K562 (cell line): Measurements from ENCODE around the gene ARL14EPL. TPM values are rescaled to one million over a fixed set of nuclear protein-coding genes. Genes with fewer than 3 reads are reported as not detected.

ENCODE experiments used
- ATAC-seq: fragments of 200-7000 bp; cut with Tn5 transposase; 3 replicates; pipeline ENCODE4 v1.9.1; 2020; ENCODE audit warnings: moderate library complexity
- BruUV-seq: library from RNA; stranded (reverse); fragments of 400-500 nt; replicated peaks from 2 replicates; lab custom pipeline; 2021; lab: Mats Ljungman, UMichigan
- CTCF ChIA-PET: fragments of 300-600 bp; formaldehyde crosslinking; extraction: SDS; loops from one replicate; lab custom pipeline; 2021; ENCODE audit warnings: low intra/inter-chr PET ratio; lab: Yijun Ruan, JAX
- POLR2A ChIA-PET: fragments of 300-600, 350-650 bp; sonication (Branson Sonifier 250); formaldehyde crosslinking; extraction: SDS; loops from one replicate; lab custom pipeline; 2021; ENCODE audit warnings: antibody characterized with exemption, inconsistent platforms; lab: Yijun Ruan, JAX
- DNase-seq, 4 experiments: peaks; one replicate each; pipeline versions ENCODE4 v3.0.0 to v3.0.0-alpha.2; 2011 to 2018; ENCODE audit warnings: low spot score in 3 of 4, mixed read lengths in 3 of 4; ENCODE audit errors: extremely low read depth in 1 of 4
- FAIRE-seq: peaks from 2 replicates; lab custom pipeline; 2011; peaks lifted over from hg19 to GRCh38; lab: Jason Lieb, UNC
- H2AFZ ChIP-seq: 2 replicates; pipeline ENCODE4 v1.6.0; 2011; ENCODE audit warnings: low read depth, low read length, control low read depth, inconsistent platforms
- H3K27ac ChIP-seq: fragments of 200-600 bp; 3 replicates; pipeline ENCODE4 v1.8.0; 2011; ENCODE audit warnings: low read depth, mild to moderate bottlenecking, control low read depth, inconsistent platforms, low read length, moderate library complexity, mixed read lengths; ENCODE audit errors: extremely low read depth
- H3K27me3 ChIP-seq, 2 experiments: fragments of 300-600 bp in 1 of 2; 2 replicates in 1 of 2; 3 replicates in 1 of 2; pipeline versions ENCODE4 v1.6.0 to v1.8.0; 2011; ENCODE audit warnings: inconsistent platforms in 2 of 2, low read length in 2 of 2, mild to moderate bottlenecking in 1 of 2, mixed read lengths in 1 of 2, moderate library complexity in 1 of 2; ENCODE audit not compliant: control insufficient read depth in 2 of 2, insufficient read depth in 2 of 2
- H3K36me3 ChIP-seq: fragments of 300-600 bp; 3 replicates; pipeline ENCODE4 v1.8.0; 2011; ENCODE audit warnings: mild to moderate bottlenecking, low read length, inconsistent platforms; ENCODE audit not compliant: control insufficient read depth, insufficient read depth
- H3K4me1 ChIP-seq, 2 experiments: fragments of 200-600 bp in 1 of 2; replicated peaks in 1 of 2; 2 replicates in 1 of 2; 3 replicates in 1 of 2; pipeline versions ENCODE4 v1.5.1 to v1.8.0; 2011; ENCODE audit warnings: inconsistent platforms in 2 of 2, low read length in 2 of 2, mild to moderate bottlenecking in 1 of 2, mixed read lengths in 1 of 2, moderate library complexity in 1 of 2; ENCODE audit not compliant: control insufficient read depth in 2 of 2, insufficient read depth in 2 of 2
- H3K4me2 ChIP-seq: 2 replicates; pipeline ENCODE4 v1.6.1; 2011; ENCODE audit warnings: low read length, control low read depth, inconsistent platforms, mixed read lengths; ENCODE audit not compliant: insufficient read depth
- H3K4me3 ChIP-seq: fragments of 200-600 bp; sonication (generic), shearing (Covaris generic); 2 replicates; pipeline ENCODE4 v1.5.1; 2016; ENCODE audit warnings: control low read depth, inconsistent platforms
- H3K79me2 ChIP-seq: fragments of 200-600 bp; 3 replicates; pipeline ENCODE4 v1.8.0; 2011; ENCODE audit warnings: low read length, inconsistent platforms; ENCODE audit not compliant: control insufficient read depth, insufficient read depth
- H3K9ac ChIP-seq, 2 experiments: 2 replicates each; pipeline versions ENCODE4 v1.6.0 to v1.6.1; 2011; ENCODE audit warnings: low read depth in 2 of 2, low read length in 2 of 2, control low read depth in 1 of 2, inconsistent platforms in 1 of 2, mild to moderate bottlenecking in 1 of 2, mixed read lengths in 1 of 2; ENCODE audit not compliant: insufficient read depth in 1 of 2
- H3K9me1 ChIP-seq: one replicate; pipeline ENCODE4 v1.6.0; 2011; ENCODE audit warnings: inconsistent platforms, mild to moderate bottlenecking, low read length, moderate library complexity; ENCODE audit not compliant: control insufficient read depth, insufficient read depth
- H3K9me3 ChIP-seq: replicated peaks from 2 replicates; pipeline ENCODE4 v1.5.1; 2011; ENCODE audit warnings: low read depth, low read length, inconsistent platforms; ENCODE audit not compliant: control insufficient read depth, insufficient read depth
- H4K20me1 ChIP-seq: replicated peaks from 2 replicates; pipeline ENCODE4 v1.6.1; 2011; ENCODE audit warnings: low read length, inconsistent platforms, mixed read lengths; ENCODE audit not compliant: control insufficient read depth, insufficient read depth
- MAZ ChIP-seq, 2 experiments: fragments of 450-650 bp in 1 of 2; sonication (generic) in 1 of 2; formaldehyde crosslinking; IDR thresholded peaks in 1 of 2; conservative IDR thresholded peaks in 1 of 2; 2 replicates each; pipeline versions ENCODE4 v1.4.0 to v1.5.0; 2020; ENCODE audit warnings: mild to moderate bottlenecking in 1 of 2, missing genetic modification reagents in 1 of 2
- PHB ChIP-seq: fragments of 250-450 bp; sonication (Bioruptor Pico); IDR thresholded peaks from 2 replicates; pipeline ENCODE4 v1.5.0; 2021
- PHF20 ChIP-seq: fragments of 450-650 bp; IDR thresholded peaks from 2 replicates; pipeline ENCODE4 v1.6.1; 2018; ENCODE audit not compliant: partially characterized antibody
- SRSF3 ChIP-seq: fragments of 200-400 bp; formaldehyde crosslinking; IDR thresholded peaks from 2 replicates; pipeline ENCODE4 v1.6.1; 2016; ENCODE audit warnings: mild to moderate bottlenecking, low read length, moderate library complexity; ENCODE audit not compliant: insufficient read depth
- ZBTB43 ChIP-seq: sonication (generic); formaldehyde crosslinking; IDR thresholded peaks from 2 replicates; pipeline ENCODE4 v1.8.0; 2023; ENCODE audit warnings: mild to moderate bottlenecking, missing genetic modification reagents
- ZNF263 ChIP-seq: sonication (generic); formaldehyde crosslinking; IDR thresholded peaks from 2 replicates; pipeline ENCODE4 v1.8.0; 2022; ENCODE audit warnings: mild to moderate bottlenecking, missing genetic modification reagents, borderline replicate concordance
- WGBS: fragments of 100-300 bp; shearing (Covaris generic); methylation state at CpG from one replicate; pipeline ENCODE4 v1.1.6; 2016; ENCODE audit warnings: low coverage, mixed read lengths; ENCODE audit not compliant: insufficient coverage; ENCODE audit errors: missing lambda C conversion rate; 5-methylcytosine and 5-hydroxymethylcytosine counted together
- in situ Hi-C: fragments of 300-500 bp; cut with MboI; formaldehyde crosslinking; loops from 4 replicates; pipeline ENCODE4 v1.15.0; 2018; ENCODE audit warnings: inconsistent platforms, mixed read lengths
- intact Hi-C: fragments of 100-400 bp; cut with micrococcal nuclease; formaldehyde crosslinking; loops from 2 replicates; pipeline ENCODE4 v1.14.2; 2022
- polyA plus RNA-seq, 8 experiments: library from polyadenylated mRNA; depleted of rRNA in 4 of 8; stranded (reverse) in 5 of 8; unstranded in 3 of 8; fragments of >200 nt; fragmentation: Nextera tagmentation in 2 of 8; fragmentation: Illumina TruSeq in 1 of 8; extraction: Ambion mirVana in 2 of 8; extraction: Trizol in 1 of 8; gene quantifications; 2 replicates each; pipeline versions ENCODE4 v1.2.1 to v1.2.3, GENCODE V29; 2011 to 2014; ENCODE audit warnings: inconsistent platforms in 1 of 8, missing spikeins in 1 of 8
- total RNA-seq, 7 experiments: library from RNA; depleted of rRNA in 6 of 7; stranded (reverse); fragments of >200 nt in 6 of 7; fragmentation: Illumina TruSeq in 2 of 7; extraction: Trizol in 2 of 7; gene quantifications; 2 replicates each; pipeline versions ENCODE4 v1.2.1 to v1.2.3, GENCODE V29; 2011 to 2021; ENCODE audit warnings: low replicate concordance in 1 of 7

ARL14EPL gene
- total and polyA plus RNA-seq, 9 of the 15 experiments (the other 6 are each of a cell fraction or from before 2014, with no cell fraction given): 0.06 to 0.14 (median 0.08) TPM; not detected in 5

GRCh38 chr5:116044073-116044472 is 11.8 kb downstream of the ARL14EPL start (continued):
- TF ChIP-seq MAZ (CRISPR knock-in tag; conservative IDR thresholded peaks at IDR 0.05 in 1 of 2, IDR thresholded peaks at IDR 0.05 in 1 of 2): no peak
- no peak for TF ChIP-seq PHB (CRISPR knock-in tag)
- no peak for TF ChIP-seq ZNF263 (CRISPR knock-in tag)
- TF ChIP-seq PHF20: no peak
- no peak for TF ChIP-seq ZBTB43 (CRISPR knock-in tag)
- TF ChIP-seq, all 486 proteins: peak for 0

- Histone ChIP-seq H2AFZ (no peak overlapping the region), H3K27me3 (peaks cover 0 to 8% of the 10 kb centered on the region in 2 experiments; a peak in 3 of 5 replicates), H4K20me1 (no peaks in the 10 kb centered on the region), H3K9me3 (no peaks in the 10 kb centered on the region), H3K4me1 (no peaks in the 10 kb centered on the region), H3K9ac (no peak overlapping the region), H3K79me2 (no peaks in the 10 kb centered on the region), H3K36me3 (no peaks in the 10 kb centered on the region), H3K4me2 (no peak overlapping the region), H3K9me1 (no peaks in the 10 kb centered on the region), H3K4me3 (no peak overlapping the region), H3K27ac (no peak overlapping the region)
- FAIRE-seq (no peak), ATAC-seq (no peak), DNase-seq (no peak)
- intact Hi-C loops (no loop called here), in situ Hi-C loops (no loop called here)
- 0% methylated on average over 2 of the region's 2 CpGs for WGBS
- TF ChIP-seq SRSF3: no peak
- CTCF ChIA-PET: no interaction called here
- POLR2A ChIA-PET: no interaction called here
- no TSS peak for BruUV-seq
Measured at GRCh38 chr5:116045821-116046220, 13.5 kb downstream of the ARL14EPL start.
